NCI-H2107 (cell line): ENCODE results near the gene GARIN3.
"Not testable (repeated sequence)": the region's sequence is repeated elsewhere in the genome, so short reads cannot be mapped to it uniquely, and the experiment has no call there.

Experiments used
- DNase-seq: peaks from one replicate; lab custom pipeline; 2025; lab: John Stamatoyannopoulos, UW

The GARIN3 gene

GRCh38 chr5:157166214-157167213, at the start of gene GARIN3:
TSS of gene GARIN3 (minus strand) at chr5:157166264. CDS start at chr5:157166168, 96 bp downstream.
- no peak for DNase-seq

- DNase-seq, result no peak
Observed at GRCh38 chr5:157215514-157216167, 49.6 kb upstream of the GARIN3 start.

GRCh38 chr5:157214861-157215513, 48.9 kb upstream of the GARIN3 start:
- no peak for DNase-seq

GRCh38 chr5:157214415-157214814, 48.4 kb upstream of the GARIN3 start:
- DNase-seq, result no peak

- no peak for DNase-seq
Observed at GRCh38 chr5:157213527-157214243, 47.6 kb upstream of the GARIN3 start.

- no peak for DNase-seq
Observed at GRCh38 chr5:157212307-157212706, 46.2 kb upstream of the GARIN3 start.

- DNase-seq, result not testable (repeated sequence)
Observed at GRCh38 chr5:157210652-157211051, 44.6 kb upstream of the GARIN3 start.

GRCh38 chr5:157205708-157206107, 39.6 kb upstream of the GARIN3 start:
- DNase-seq, result no peak

GRCh38 chr5:157204765-157205164, 38.7 kb upstream of the GARIN3 start:
- no peak for DNase-seq

- DNase-seq, result no peak
Observed at GRCh38 chr5:157203417-157203816, 37.4 kb upstream of the GARIN3 start.

GRCh38 chr5:157201857-157202256, 35.8 kb upstream of the GARIN3 start:
- no peak for DNase-seq

GRCh38 chr5:157198277-157198986, 32.4 kb upstream of the GARIN3 start:
- DNase-seq, result no peak

GRCh38 chr5:157197086-157197485, 31.0 kb upstream of the GARIN3 start:
- DNase-seq, result no peak

GRCh38 chr5:157196045-157196444, 30.0 kb upstream of the GARIN3 start:
- no peak for DNase-seq

- DNase-seq, result no peak
Observed at GRCh38 chr5:157193699-157194424, 27.8 kb upstream of the GARIN3 start.

GRCh38 chr5:157189223-157189622, 23.2 kb upstream of the GARIN3 start:
- DNase-seq, result no peak

GRCh38 chr5:157188270-157188669, 22.2 kb upstream of the GARIN3 start:
- DNase-seq, result no peak

- DNase-seq, result no peak
Observed at GRCh38 chr5:157187046-157187754, 21.1 kb upstream of the GARIN3 start.

- no peak for DNase-seq
Observed at GRCh38 chr5:157186309-157187045, 20.4 kb upstream of the GARIN3 start.
